Fibroblast of peridontal ligament (primary cell): ENCODE measurements around the gene IPCEF1.

ENCODE experiments used
- DNase-seq: peaks from one replicate; pipeline ENCODE4 v3.0.0-alpha.2; 2010; ENCODE audit errors: extremely low read depth

Gene IPCEF1

DNA sequence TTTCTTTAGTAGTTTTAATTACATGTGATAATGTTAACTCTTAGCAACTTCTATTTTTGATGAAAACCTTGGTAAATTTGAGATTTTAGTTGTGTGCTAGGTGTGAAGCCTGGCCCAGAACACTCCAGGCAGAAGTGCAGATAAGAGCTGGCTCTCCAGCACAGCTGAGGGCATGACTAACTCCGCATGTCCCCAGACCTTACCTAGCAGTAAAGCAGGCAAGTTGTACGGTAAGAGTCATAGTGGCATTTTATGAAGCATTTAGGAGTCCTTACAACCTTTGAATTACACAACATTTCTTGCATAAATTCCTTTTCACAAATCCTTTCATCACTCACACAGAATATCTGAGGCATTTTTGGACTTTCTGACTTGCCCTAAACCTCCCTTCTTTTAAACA lies 250.4 kb downstream of the IPCEF1 start:
- DNase-seq: no peak
